Endothelial cell (in vitro differentiated cells): ENCODE results near the gene H2BK1. TPM values are rescaled to one million over a fixed set of nuclear protein-coding genes. Genes with fewer than 3 reads are reported as not detected.

Experiments
- DNase-seq: peaks from one replicate; pipeline ENCODE4 v3.0.0; 2021; ENCODE audit warnings: low spot score
- H3K27ac Mint-ChIP-seq: one replicate; pipeline ENCODE4 v1.8.0; 2021; ENCODE audit warnings: mixed read lengths, inconsistent platforms; ENCODE audit not compliant: unreplicated experiment
- H3K27me3 Mint-ChIP-seq: one replicate; pipeline ENCODE4 v1.8.0; 2021; ENCODE audit warnings: mild to moderate bottlenecking, moderate library complexity, mixed read lengths, inconsistent platforms; ENCODE audit not compliant: unreplicated experiment
- H3K36me3 Mint-ChIP-seq: one replicate; pipeline ENCODE4 v1.8.0; 2021; ENCODE audit warnings: mild to moderate bottlenecking, low read depth, mixed read lengths, inconsistent platforms; ENCODE audit not compliant: unreplicated experiment
- H3K4me1 Mint-ChIP-seq: one replicate; pipeline ENCODE4 v1.8.0; 2021; ENCODE audit warnings: mild to moderate bottlenecking, mixed read lengths, inconsistent platforms; ENCODE audit not compliant: unreplicated experiment
- H3K4me3 Mint-ChIP-seq: one replicate; pipeline ENCODE4 v1.8.0; 2021; ENCODE audit warnings: mild to moderate bottlenecking, mixed read lengths, inconsistent platforms; ENCODE audit not compliant: unreplicated experiment
- H3K9me3 Mint-ChIP-seq: one replicate; pipeline ENCODE4 v1.8.0; 2021; ENCODE audit warnings: mixed read lengths, inconsistent platforms; ENCODE audit not compliant: unreplicated experiment
- CTCF ChIP-seq: fragments of 200-600 bp; sonication (generic); IDR thresholded peaks from one replicate; pipeline ENCODE4 v1.5.0; 2021; ENCODE audit warnings: antibody characterized with exemption; ENCODE audit not compliant: unreplicated experiment
- total RNA-seq: library from RNA; stranded (reverse); fragmentation: NEBNext Ultra II Directional; extraction: Animal tissue kit (Norgen Biotek cat#: 25700); gene quantifications from one replicate; pipeline ENCODE4 v1.2.1, GENCODE V29; 2021; ENCODE audit not compliant: unreplicated experiment

Gene H2BK1
- total RNA-seq, 1 donor from 2014 or later, result not detected

GRCh38 chr7:151215396-151215795 lies 5.1 kb upstream of the H2BK1 start:
- Mint-ChIP-seq H3K36me3 (peaks cover 59% of the 10 kb centered on the region), H3K4me1 (peaks cover 7% of the 10 kb centered on the region), H3K9me3 (no peaks in the 10 kb centered on the region), H3K27me3 (peaks cover 1% of the 10 kb centered on the region), H3K27ac (no peak overlapping the region), H3K4me3 (no peak overlapping the region)
- no peak for DNase-seq
- TF ChIP-seq CTCF, result no peak

GRCh38 chr7:151213826-151214225 lies 3.5 kb upstream of the H2BK1 start:
- Mint-ChIP-seq H3K27me3 (peaks cover 1% of the 10 kb centered on the region), H3K36me3 (peaks cover 51% of the 10 kb centered on the region), H3K9me3 (no peaks in the 10 kb centered on the region), H3K4me1 (peaks cover 5% of the 10 kb centered on the region), H3K4me3 (no peak overlapping the region), H3K27ac (no peak overlapping the region)
- no peak for DNase-seq
- no peak for TF ChIP-seq CTCF

GRCh38 chr7:151212626-151213025 lies 2.3 kb upstream of the H2BK1 start:
- Mint-ChIP-seq H3K4me1 (no peaks in the 10 kb centered on the region), H3K9me3 (no peaks in the 10 kb centered on the region), H3K4me3 (no peak overlapping the region), H3K27ac (no peak overlapping the region), H3K36me3 (peaks cover 39% of the 10 kb centered on the region), H3K27me3 (peaks cover 3% of the 10 kb centered on the region)
- TF ChIP-seq CTCF, result no peak
- DNase-seq, result no peak

GRCh38 chr7:151211155-151211772 lies 976 bp upstream of the H2BK1 start:
- no peak overlapping the region for H3K4me3 Mint-ChIP-seq
- H3K27me3 Mint-ChIP-seq, result peaks cover 3% of the 10 kb centered on the region
- no peaks in the 10 kb centered on the region for H3K9me3 Mint-ChIP-seq
- no peaks in the 10 kb centered on the region for H3K4me1 Mint-ChIP-seq
- no peak for DNase-seq
- H3K36me3 Mint-ChIP-seq, result peaks cover 35% of the 10 kb centered on the region
- no peak for TF ChIP-seq CTCF
- no peak overlapping the region for H3K27ac Mint-ChIP-seq

GRCh38 chr7:151209588-151209987 lies 700 bp downstream of the H2BK1 start:
- Mint-ChIP-seq H3K4me1 (no peaks in the 10 kb centered on the region), H3K27me3 (peaks cover 7% of the 10 kb centered on the region), H3K36me3 (peaks cover 26% of the 10 kb centered on the region), H3K27ac (peak overlapping the region; percentile 55), H3K9me3 (no peaks in the 10 kb centered on the region), H3K4me3 (peak overlapping the region; percentile 2)
- DNase-seq, result no peak
- no peak for TF ChIP-seq CTCF
